Dedifferentiated amniotic fluid mesenchymal stem cell (primary cell): Measurements from ENCODE around the gene LGMN.
"Not testable (repeated sequence)": the region's sequence is repeated elsewhere in the genome, so short reads cannot be mapped to it uniquely, and the experiment has no call there.

Source experiments
- DNase-seq: peaks from one replicate; pipeline ENCODE4 v3.0.0-alpha.2; 2016; ENCODE audit errors: extremely low spot score

LGMN gene

DNA sequence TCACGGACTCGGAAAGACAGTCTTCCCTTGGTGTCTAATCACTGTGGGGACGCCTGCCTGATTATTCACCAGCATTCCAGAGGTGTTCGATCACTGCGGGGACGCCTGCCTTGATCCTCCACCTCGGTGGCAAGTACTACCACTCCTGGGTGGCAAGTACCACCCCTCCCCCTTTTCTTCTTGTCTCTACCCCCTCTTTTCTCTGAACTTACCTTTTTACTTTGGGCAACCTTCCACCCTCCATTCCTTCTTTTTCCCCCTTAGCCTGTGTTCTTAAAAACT, 12.0 kb upstream of the LGMN start:
- DNase-seq: no peak

DNA sequence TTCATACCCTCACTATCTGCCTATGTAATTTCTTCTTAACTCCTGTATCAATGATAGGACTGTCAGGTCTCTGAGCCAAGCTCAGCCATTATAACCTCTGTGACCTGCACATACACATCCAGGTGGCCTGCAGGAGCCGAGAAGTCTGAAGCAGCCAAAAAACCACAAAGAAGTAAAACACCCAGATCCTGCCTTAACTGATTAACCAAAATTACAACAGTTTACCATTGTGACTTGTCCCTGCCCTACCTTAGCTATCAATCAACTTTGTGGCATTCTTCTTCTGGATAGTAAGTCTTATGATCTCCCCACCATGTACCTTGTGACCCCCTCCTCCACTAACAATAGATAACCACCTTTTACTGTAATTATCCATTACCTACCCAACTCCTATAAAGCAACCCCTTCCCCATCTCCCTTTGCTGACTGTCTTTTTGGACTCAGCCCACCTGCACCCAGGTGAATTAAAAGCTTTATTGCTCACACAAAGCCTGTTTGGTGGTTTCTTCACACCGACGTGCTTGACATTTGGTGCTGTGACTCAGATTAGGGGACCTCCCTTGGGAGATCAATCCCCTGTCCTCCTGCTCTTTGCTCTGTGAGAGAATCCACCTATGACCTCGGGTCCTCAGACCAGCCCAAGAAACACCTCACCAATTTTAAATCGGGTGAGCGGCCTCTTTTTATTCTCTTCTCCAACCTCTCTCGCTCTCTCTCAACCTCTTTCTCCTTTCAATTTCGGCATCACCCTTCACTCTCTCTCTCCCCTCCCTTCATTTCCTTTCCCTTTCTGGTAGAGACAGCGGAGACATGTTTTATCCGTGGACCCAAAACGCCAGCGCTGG, 11.5 kb upstream of the LGMN start:
- DNase-seq: no peak

DNA sequence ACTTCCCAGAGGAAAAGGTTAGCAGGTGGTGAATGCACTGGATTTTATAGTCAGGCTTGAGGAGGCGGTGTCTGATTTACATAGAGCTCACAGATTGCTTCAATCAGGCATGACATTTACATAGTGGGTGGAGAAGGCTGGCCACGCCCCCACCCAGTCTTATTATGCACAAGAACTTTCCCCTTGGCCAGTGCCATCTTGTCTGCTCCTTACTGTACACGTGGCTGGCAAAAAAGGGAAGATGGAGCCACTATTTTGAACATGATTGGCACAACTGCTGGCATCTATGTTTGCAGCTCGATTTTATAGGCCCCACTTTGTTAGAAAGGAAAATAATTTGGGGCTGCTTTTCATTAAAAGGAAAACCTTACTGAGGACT, 10.9 kb upstream of the LGMN start:
- DNase-seq: no peak

DNA sequence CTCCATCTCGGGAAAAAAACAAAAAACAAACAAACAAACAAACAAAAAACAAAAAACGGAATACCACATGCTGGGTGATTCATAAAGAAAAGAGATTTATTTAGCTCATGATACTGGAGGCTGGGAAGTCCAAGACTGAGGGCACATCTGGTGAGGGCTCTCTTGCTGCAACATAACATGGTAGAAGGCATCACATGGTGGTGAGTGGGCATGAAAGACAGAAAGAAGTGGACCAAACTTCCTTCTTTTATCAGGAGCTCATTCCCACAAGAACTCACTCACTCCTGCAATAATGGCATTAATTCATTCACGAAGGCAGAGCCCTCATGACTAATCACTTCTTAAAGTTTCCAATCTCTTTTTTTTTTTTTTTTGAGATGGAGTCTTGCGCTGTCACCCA, 8.0 kb upstream of the LGMN start:
- no peak for DNase-seq

DNA sequence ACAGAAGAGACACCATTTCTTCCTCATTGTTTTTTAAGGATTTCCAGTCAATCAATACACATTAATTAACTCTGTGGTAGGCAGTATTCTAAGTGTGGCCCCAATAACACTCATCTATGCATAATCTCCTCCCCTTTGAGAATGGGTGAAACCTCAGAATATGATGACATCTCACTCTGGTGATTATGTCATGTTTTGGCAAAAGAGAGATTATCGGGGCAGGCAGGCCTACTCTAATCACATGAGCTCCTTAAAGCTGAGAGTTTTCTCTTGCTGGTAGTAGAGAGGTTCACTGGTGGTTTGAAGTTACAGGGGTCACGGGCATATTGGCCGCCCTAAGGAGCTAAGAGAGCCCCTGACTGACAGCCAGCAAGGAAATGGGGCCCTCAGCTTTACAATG, 7.1 kb upstream of the LGMN start:
- no peak for DNase-seq

DNA sequence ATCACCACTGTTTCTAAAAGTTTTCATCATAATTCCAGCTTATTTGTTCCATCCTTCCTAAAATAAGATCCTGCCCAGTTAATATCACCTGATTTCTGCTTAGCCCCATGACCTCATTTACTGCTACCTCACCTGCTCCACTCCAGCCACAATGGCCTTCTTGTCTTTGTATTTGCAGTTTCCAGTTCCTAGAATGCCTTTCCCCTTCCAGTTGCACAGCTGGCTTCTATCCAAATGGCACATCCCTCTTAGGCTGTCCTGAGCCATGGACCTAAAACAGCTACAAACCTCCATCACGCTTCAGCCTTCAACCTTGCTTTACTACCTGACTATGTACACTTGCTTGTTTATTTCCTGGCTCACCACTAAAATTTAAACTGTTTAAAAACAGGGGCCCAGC, 6.5 kb upstream of the LGMN start:
- DNase-seq: no peak

DNA sequence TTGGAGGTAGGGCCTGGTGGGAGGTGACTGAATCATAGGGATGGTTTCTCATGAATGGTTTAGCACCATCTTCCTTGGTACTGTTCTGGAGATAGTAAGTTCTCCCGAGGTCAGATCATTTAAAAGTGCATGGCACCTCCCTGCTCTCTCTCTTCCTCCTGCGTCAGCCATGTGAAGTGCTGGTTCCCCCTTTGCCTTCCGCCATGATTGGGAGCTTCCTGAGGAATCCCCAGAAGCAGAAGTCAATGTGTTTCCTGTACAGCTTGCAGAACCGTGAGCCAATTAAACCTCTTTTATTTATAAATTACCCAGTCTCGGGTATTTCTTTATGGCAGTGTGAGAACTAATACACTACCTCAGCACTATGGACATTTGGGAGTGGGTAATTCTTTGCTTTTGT, 4.8 kb upstream of the LGMN start:
- no peak for DNase-seq

DNA sequence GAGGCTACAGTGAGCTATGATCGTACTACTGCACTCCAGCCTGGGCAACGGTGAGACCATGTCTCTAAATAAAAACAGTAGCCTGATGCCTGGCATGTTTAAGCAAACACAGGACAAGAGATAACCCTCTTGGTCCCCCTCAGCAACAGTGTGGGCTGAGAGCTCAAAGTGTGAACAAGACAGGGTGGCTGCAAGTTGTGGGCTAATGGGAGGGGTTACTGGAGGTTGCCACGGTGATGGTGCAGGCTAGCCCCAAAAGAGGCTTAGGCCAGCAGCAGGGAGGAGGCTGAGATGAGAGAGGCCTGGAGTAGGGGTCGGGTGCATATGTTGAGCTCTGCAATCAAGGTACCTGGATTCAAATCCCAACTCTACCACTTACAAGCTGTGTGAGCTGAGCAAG, 3.4 kb upstream of the LGMN start:
- no peak for DNase-seq

DNA sequence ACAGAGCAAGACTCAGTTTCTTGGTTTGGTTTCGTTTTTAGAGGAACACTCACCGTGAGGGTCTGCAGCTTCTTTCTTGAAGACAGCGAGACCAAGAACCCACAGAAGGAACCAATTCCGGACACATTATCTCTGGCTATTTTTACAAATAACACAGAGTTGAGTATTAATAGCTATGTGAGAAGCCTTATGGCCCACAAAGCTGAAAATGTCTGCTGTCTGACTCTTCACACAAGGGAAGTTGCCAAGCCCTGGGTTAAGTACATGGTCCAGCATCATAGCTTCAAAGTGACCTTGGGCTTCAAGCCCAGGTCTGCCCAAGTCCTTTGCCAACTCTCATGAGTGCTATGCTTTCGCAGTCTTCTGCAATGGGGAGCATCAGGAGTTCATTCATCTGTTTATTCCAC, 2.6 kb upstream of the LGMN start:
- DNase-seq: no peak

DNA sequence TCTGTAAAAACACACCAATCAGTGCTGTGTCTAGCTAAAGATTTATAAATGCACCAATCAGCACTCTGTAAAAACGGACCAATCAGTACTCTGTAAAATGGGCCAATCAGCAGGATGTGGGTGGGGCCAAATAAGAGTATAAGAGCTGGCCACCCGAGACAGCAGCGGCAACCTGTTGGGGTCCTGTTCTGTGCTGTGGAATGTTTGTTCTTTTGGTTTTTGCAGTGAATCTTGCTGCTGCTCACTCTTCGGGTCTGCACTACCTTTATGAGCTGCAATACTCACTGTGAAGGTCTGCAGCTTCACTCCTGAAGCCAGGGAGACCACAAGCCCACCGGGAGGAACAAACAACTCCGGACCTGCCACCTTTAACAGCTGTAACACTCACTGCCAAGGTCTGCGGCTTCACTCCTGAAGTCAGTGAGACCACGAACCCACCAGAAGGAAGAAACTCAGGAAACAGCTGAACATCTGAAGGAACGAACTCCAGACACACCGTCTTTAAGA, 1.8 kb upstream of the LGMN start:
- DNase-seq: not testable (repeated sequence)

DNA sequence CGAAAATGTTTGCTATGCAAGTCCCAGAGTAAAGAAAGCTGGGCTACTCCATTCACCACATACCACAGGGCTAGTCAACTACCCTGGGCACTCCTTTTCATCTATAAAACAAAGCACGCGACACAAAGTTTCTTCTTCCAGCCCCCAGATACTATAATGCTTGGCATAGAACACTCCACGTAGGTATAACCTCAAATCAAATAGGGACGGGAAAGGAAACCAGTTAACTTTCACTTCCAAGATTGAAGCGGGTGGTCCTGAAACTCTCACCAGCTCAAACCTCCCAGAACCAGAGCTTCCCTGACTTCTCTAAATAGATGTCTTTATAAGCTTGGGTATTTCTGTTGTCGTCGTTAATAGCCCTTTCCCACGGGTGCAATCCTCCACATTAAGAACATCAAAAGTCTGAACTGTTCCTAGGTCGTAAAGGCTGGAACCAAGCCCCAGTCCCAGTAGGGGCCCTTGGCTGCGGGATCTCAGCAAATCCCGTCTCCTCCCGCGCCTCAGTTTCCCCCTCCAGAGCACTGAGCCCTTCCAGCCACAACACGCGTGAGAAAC, 647 bp downstream of the LGMN start:
- DNase-seq: peak; percentile 19

DNA sequence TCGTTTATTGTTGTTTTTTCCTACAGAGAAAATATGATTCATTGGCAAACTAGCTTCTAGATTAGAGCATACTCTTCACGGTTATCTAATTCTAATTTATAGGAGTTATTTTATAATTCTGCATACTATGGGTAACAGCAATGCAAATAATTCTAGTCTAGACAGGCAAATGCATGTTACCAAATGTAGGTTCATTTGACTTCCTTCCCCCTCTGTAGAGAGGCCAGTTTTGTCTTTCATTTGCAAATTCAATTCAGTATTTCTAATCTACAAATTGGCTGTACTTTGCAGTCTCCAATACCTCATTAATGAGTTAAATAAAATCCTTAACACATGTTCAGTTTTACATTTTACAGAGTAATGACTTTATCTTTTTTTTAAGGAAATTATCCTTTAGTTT, 4.2 kb downstream of the LGMN start:
- no peak for DNase-seq

DNA sequence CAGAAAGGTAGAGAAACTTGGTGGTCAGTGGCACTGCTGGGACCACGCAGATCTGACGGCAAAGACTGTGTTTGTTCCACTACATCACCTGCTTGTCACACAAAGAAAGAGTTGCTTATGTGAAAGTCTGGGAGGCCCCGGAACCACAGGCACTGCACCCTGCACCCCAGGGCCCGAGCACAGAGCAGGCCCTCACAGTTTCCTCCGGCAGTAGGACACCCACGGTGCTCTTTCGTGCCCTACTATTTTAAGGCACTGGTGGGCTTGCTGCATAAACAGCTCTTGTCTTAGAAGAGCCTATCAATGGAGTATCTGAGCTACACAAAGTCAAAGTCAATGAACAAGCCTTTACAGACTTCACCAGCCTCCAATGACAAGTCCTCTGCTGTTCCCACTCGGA, 8.0 kb downstream of the LGMN start:
- no peak for DNase-seq

DNA sequence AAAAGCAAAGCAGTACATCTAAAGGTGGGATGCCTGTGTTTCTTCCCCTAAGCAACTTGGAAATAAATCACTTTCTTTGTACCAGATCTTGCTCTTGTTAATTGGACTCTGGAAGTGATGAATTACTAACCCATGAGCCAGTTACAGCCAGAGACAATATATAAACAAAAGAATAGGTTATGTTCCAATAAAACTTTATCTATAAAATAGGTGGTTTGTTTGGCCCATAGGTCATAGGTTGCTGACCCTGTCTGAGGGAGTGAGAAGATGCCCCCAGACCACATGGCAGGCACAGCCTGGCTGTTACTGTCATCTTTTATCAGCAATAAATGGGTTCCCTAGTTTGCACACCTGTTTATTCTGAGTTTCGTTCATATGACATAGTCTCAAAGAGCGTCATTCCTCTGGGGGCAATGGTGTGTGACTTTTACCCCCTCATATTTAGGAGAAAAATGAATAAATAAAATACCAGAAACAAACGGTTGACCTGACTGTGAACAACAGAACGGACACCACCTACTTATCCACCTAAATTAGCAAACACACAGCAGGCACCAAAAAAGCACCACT, 10.7 kb downstream of the LGMN start:
- no peak for DNase-seq

DNA sequence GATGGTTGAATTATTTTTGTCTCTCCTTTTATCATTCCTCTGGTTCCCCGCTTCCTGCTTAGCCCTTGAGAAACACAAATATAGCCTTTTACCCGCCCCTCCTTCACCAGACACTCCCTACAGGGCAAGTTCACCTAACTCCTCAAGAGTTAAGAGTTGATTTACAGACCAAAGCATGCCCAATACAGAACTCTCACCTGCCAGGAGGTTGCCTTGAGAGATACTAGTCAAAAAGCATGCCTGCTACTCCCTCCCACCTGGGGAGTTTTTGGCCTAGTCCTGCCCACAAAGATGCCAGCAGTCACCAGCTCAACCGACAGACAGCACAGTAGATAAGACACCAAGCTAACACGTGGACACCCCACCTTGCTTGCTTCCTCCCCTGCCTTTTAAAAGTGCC, 11.2 kb downstream of the LGMN start:
- DNase-seq: no peak

DNA sequence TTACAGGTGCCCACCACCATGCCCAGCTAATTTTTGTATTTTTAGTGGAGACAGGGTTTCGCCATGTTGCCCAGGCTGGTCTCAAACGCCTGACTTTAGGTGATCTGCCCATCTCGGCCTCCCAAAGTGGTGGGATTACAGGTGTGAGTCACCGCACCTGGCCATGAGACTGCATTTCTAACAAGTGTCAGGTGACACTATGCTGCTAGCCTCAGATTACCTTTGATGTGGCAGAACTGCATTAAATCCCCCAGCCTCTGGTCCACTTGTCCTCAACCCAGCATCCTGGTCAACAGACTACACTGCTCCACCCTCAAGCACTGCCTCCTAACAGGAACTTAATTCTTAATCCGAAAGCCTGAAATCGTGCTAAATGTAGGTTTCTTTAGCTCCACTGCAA, 13.1 kb downstream of the LGMN start:
- no peak for DNase-seq

DNA sequence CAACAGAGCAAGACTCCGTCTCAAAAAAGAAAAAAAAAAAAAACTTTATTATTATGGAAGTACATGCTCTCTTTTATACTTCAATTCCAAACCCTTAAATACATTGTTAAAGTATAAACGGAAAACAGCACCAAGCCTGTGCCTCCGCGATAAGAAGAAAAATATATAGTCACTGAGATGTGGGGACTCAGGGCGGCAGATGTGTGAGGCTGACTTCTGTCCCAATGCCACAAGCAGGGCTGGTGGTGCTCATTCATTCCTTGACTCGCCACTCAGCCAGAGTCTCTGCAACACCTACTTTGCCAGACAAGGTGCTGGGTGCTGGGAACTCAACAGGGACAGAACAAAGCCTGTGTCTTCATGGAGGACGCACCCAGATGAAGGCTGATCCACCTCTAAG, 13.8 kb downstream of the LGMN start:
- no peak for DNase-seq

DNA sequence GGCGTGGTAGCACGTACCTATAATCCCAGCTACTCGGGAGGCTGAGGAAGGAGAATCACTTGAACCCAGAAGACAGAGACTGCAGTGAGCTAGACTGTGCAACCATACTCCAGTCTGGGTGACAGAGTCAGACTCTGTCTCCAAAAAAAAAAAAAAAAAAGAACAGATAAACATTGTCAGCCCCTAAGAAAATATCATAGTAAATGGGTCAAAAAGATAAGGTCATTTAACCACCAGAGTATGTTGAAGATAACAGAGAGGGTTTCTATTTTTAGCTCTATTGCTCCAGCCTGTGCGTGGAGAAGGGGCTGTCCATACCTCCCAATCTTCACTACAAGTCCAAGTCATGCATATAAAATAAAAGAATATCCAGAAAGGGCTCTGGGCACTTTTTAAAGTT, 15.4 kb downstream of the LGMN start:
- DNase-seq: no peak

DNA sequence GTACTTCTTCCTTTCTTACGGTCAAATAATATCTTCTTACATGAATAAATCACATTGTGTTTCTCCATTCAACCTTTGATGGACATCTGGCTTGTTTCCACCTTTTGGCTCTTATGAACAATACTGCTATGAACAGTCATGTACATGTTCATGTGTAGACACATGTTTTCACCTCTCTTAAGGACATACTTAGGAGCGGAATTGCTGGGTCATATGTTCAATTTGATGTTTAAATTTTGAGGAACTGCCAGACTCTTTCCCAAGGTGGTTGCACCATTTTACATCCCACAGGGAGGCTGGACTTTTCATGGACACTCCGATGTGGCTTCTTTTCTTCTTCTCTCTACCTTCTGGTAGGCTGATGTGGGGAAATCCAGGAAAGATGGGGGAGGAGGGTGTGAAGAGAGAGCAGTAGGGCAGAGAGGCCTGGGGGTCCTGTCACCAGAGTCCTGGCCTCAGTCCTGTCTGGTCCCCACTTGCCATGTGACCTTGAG, 16.8 kb downstream of the LGMN start:
- no peak for DNase-seq

DNA sequence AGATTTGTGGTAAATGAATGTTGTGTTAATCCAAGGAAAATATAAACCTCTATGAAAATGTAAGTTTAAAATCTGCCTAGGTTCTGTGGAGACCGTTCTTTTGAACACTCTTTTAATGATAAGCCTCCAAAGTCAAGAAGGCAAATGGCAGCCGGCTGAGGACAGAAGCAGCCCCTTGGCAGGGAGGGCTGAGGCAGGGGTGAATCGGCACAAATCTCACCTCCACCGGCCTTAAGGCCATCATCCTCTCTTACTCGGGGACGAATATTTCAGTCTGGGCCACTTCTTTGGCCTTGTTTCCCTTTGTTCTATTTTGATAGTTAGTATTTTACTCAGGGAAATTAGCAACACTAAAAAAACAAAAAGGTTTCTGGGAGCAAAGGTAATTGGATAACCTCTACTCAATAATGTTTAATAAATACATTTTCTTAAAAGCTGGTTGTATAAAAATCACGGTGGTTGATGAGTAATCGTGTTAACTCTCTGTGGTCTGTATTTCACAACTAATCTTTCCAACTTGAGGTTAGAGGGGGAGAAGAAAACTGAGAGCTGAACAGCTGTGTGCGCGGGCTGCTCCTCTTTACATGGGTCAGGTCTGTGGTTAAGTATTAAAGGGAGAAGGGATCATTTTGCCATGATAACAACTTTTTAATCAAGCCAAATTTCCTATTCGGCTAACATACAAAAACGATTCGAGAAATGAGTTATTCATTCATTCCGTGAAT, 18.6 kb downstream of the LGMN start:
- DNase-seq: no peak

DNA sequence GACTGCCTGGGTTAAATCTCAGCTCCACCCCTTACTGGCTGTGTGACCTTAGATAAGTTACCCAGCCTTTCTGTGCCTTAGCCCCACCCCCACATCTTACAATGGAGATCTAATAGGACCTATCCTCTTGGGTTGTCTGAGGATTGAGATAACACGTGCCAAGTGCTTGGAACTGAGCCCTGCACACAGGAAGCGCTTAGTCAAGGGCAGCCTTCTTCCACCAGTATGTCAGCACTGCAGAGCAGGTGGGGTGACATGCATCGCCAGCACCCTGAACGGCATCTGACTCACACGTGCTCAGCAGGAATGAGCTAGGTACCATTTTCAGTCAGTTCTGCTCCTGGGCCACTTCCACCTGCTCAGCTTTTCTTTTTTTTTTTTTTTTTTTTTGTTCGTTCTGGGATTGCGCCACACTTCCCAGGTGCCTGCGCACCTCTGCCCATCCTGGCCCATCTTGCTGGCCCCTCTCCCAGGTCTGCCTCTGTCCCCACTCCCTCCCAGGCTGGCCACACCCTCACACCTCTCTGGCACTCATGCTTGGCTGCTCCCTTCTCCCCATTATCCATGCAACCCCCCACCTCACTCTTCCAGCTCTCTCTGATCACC, 19.6 kb downstream of the LGMN start:
- no peak for DNase-seq

DNA sequence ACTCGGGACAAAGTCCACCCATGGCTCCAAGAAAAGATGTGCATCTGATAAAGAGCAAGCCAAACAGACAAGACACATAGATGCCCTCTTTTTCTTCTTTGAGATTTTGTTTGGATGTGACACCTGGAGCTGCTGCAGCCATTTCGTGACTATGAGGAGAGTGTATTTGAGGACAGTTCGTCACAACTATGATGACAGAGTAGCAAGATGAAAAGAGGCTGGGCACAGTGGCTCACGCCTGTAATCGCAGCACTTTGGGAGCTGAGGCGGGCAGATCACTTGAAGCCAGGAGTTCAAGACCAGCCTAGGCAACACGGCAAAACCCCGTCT, 21.5 kb downstream of the LGMN start:
- DNase-seq: no peak
